OCI-LY1 (cell line): Measurements from ENCODE around the gene CACNB3.

Experiments
- CTCF ChIP-seq: fragments of 200-600 bp; sonication (generic), shearing (Covaris generic); IDR thresholded peaks from 2 replicates; pipeline ENCODE4 v1.5.1; 2017; ENCODE audit warnings: mild to moderate bottlenecking, antibody characterized with exemption, low read length, moderate library complexity, mixed read lengths
- EZH2 ChIP-seq: fragments of 200-600 bp; sonication (generic), shearing (Covaris generic); IDR thresholded peaks from 2 replicates; pipeline ENCODE4 v1.8.0; 2017; ENCODE audit warnings: borderline replicate concordance, mixed run types, mild to moderate bottlenecking, antibody characterized with exemption, low read length, moderate library complexity, mixed read lengths

- TF ChIP-seq CTCF (no peak), EZH2 (no peak)
These were observed 7.3 kb upstream of the CACNB3 start for GRCh38 chr12:48810903-48811431.
